Suprapubic skin (tissue), 4 donors: ENCODE data around the gene GSG1L. TPM values are rescaled to one million over a fixed set of nuclear protein-coding genes. Genes with fewer than 3 reads are reported as not detected.

ENCODE experiments used
- DNase-seq, 2 donors: peaks; one replicate each; pipeline ENCODE4 v3.0.0-alpha.2; 2019; ENCODE audit warnings: low spot score in 2 of 2
- H3K27ac ChIP-seq: fragments of 200-600 bp; sonication (generic); one replicate; pipeline ENCODE4 v1.5.1; 2019
- H3K27me3 ChIP-seq: fragments of 200-600 bp; sonication (generic); one replicate; pipeline ENCODE4 v1.5.1; 2019
- H3K36me3 ChIP-seq: fragments of 200-600 bp; sonication (generic); one replicate; pipeline ENCODE4 v1.5.1; 2019
- H3K4me1 ChIP-seq: fragments of 200-600 bp; sonication (generic); one replicate; pipeline ENCODE4 v1.5.1; 2019
- H3K4me3 ChIP-seq: fragments of 200-600 bp; sonication (generic); one replicate; pipeline ENCODE4 v1.5.1; 2019; ENCODE audit warnings: mild to moderate bottlenecking
- H3K9me3 ChIP-seq: fragments of 200-600 bp; sonication (generic); one replicate; pipeline ENCODE4 v1.5.1; 2019
- EP300 ChIP-seq: sonication (generic); formaldehyde crosslinking; IDR thresholded peaks from one replicate; pipeline ENCODE4 v1.6.1; 2017; ENCODE audit warnings: antibody characterized with exemption
- POLR2A ChIP-seq, 2 donors: fragments of 450-650 bp; IDR thresholded peaks; one replicate each; pipeline ENCODE4 v1.6.1; 2017; ENCODE audit warnings: antibody characterized with exemption in 2 of 2, mild to moderate bottlenecking in 2 of 2, moderate library complexity in 2 of 2
- POLR2AphosphoS5 ChIP-seq, 3 donors: sonication (generic); formaldehyde crosslinking; IDR thresholded peaks; one replicate each; pipeline ENCODE4 v1.6.1; 2017; ENCODE audit warnings: antibody characterized with exemption in 3 of 3
- WGBS: methylation state at CpG from one replicate; pipeline ENCODE4 v1.1.5; 2018; 5-methylcytosine and 5-hydroxymethylcytosine counted together
- total RNA-seq, 4 donors: library from RNA; depleted of rRNA; stranded (reverse); fragments of >200 nt; gene quantifications; one replicate each; pipeline ENCODE4 v1.1.0, GENCODE V29; 2016
- TF ChIP-seq, protein P1 (sequence below), 2 donors: fragments of 200-600 bp in 1 of 2; fragments of 450-650 bp in 1 of 2; sonication (generic) in 1 of 2; IDR thresholded peaks; one replicate each; pipeline ENCODE4 v1.5.1; 2016 to 2019; ENCODE audit warnings: antibody characterized with exemption in 2 of 2, mild to moderate bottlenecking in 1 of 2, moderate library complexity in 1 of 2

GSG1L gene
- total RNA-seq, 4 donors from 2014 or later: 0.64 to 1.7 TPM; not detected in 2

GRCh38 chr16:27932542-27933135 is 130.9 kb downstream of the GSG1L start:
- TF ChIP-seq, protein P1, sequence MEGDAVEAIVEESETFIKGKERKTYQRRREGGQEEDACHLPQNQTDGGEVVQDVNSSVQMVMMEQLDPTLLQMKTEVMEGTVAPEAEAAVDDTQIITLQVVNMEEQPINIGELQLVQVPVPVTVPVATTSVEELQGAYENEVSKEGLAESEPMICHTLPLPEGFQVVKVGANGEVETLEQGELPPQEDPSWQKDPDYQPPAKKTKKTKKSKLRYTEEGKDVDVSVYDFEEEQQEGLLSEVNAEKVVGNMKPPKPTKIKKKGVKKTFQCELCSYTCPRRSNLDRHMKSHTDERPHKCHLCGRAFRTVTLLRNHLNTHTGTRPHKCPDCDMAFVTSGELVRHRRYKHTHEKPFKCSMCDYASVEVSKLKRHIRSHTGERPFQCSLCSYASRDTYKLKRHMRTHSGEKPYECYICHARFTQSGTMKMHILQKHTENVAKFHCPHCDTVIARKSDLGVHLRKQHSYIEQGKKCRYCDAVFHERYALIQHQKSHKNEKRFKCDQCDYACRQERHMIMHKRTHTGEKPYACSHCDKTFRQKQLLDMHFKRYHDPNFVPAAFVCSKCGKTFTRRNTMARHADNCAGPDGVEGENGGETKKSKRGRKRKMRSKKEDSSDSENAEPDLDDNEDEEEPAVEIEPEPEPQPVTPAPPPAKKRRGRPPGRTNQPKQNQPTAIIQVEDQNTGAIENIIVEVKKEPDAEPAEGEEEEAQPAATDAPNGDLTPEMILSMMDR (IDR thresholded peaks at IDR 0.05): no peak
- TF ChIP-seq POLR2AphosphoS5 (IDR thresholded peaks at IDR 0.05) (no peak), EP300 (no peak), POLR2A (IDR thresholded peaks at IDR 0.05) (no peak)
- Histone ChIP-seq H3K27ac (no peak overlapping the region), H3K36me3 (no peaks in the 10 kb centered on the region), H3K9me3 (no peaks in the 10 kb centered on the region), H3K4me1 (no peaks in the 10 kb centered on the region), H3K27me3 (peaks cover 14% of the 10 kb centered on the region), H3K4me3 (no peak overlapping the region)
- 65% methylated on average over 3 of the region's 3 CpGs for WGBS
- DNase-seq: no peak

DNA sequence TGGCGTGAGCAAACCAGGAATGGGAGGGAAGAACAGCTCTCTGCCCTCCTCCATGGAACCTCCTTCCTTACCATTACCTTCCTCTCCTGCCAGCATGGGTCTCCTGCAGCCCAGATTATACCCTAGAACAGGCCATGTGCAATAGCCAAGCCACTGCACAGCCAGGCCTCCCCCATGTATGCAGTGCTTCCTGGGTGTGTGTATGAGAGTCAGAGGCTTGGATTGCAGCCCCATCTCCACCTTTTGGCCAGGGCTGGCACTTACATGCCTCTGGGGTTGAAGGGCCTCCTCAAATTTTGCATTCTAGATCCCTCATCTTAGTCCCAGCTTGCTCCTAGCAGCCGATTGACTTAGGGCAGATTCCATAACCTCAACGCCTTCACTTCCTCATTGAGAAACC is 133.7 kb downstream of the GSG1L start:
- no peak overlapping the region for H3K4me3 ChIP-seq
- DNase-seq: no peak
- TF ChIP-seq EP300: no peak
- TF ChIP-seq POLR2AphosphoS5 (IDR thresholded peaks at IDR 0.05): no peak
- TF ChIP-seq, protein P1 (IDR thresholded peaks at IDR 0.05): no peak
- TF ChIP-seq POLR2A (IDR thresholded peaks at IDR 0.05): no peak
- H3K4me1 ChIP-seq: no peaks in the 10 kb centered on the region
- H3K27ac ChIP-seq: no peak overlapping the region
- no peaks in the 10 kb centered on the region for H3K9me3 ChIP-seq
- 47% methylated on average over 3 of the region's 3 CpGs for WGBS
- H3K36me3 ChIP-seq: no peaks in the 10 kb centered on the region
- peaks cover 7% of the 10 kb centered on the region for H3K27me3 ChIP-seq

- no peak for DNase-seq
- Histone ChIP-seq H3K27me3 (peaks cover 7% of the 10 kb centered on the region), H3K4me3 (no peak overlapping the region), H3K9me3 (no peaks in the 10 kb centered on the region), H3K4me1 (no peaks in the 10 kb centered on the region), H3K27ac (no peak overlapping the region), H3K36me3 (no peaks in the 10 kb centered on the region)
- no peak for TF ChIP-seq EP300
- TF ChIP-seq, protein P1 (IDR thresholded peaks at IDR 0.05): no peak
- TF ChIP-seq POLR2AphosphoS5 (IDR thresholded peaks at IDR 0.05): no peak
- no peak for TF ChIP-seq POLR2A (IDR thresholded peaks at IDR 0.05)
- WGBS: 31% methylated on average over 6 of the region's 6 CpGs
Measured at GRCh38 chr16:27928542-27928941, 135.0 kb downstream of the GSG1L start.

GRCh38 chr16:27927266-27927901 is 136.1 kb downstream of the GSG1L start:
- no peaks in the 10 kb centered on the region for H3K4me1 ChIP-seq
- no peak for DNase-seq
- no peak overlapping the region for H3K27ac ChIP-seq
- H3K27me3 ChIP-seq: peaks cover 13% of the 10 kb centered on the region
- no peak overlapping the region for H3K4me3 ChIP-seq
- no peaks in the 10 kb centered on the region for H3K9me3 ChIP-seq
- H3K36me3 ChIP-seq: no peaks in the 10 kb centered on the region
- TF ChIP-seq POLR2AphosphoS5 (IDR thresholded peaks at IDR 0.05): no peak
- TF ChIP-seq POLR2A (IDR thresholded peaks at IDR 0.05): no peak
- TF ChIP-seq, protein P1 (IDR thresholded peaks at IDR 0.05): no peak
- TF ChIP-seq EP300: no peak
- WGBS: 84% methylated on average over 13 of the region's 13 CpGs

GRCh38 chr16:27925612-27926011 is 137.9 kb downstream of the GSG1L start:
- Histone ChIP-seq H3K36me3 (no peaks in the 10 kb centered on the region), H3K27ac (no peak overlapping the region), H3K4me1 (peaks cover 5% of the 10 kb centered on the region), H3K4me3 (no peak overlapping the region), H3K9me3 (no peaks in the 10 kb centered on the region), H3K27me3 (peaks cover 17% of the 10 kb centered on the region)
- DNase-seq: no peak
- TF ChIP-seq EP300: no peak
- TF ChIP-seq, protein P1 (IDR thresholded peaks at IDR 0.05): no peak
- no peak for TF ChIP-seq POLR2A (IDR thresholded peaks at IDR 0.05)
- no peak for TF ChIP-seq POLR2AphosphoS5 (IDR thresholded peaks at IDR 0.05)
- 45% methylated on average over 9 of the region's 9 CpGs for WGBS
